Fibroblast of villous mesenchyme (primary cell): Measurements from ENCODE around the gene PAPPA2. TPM values are rescaled to one million over a fixed set of nuclear protein-coding genes. Genes with fewer than 3 reads are reported as not detected.

Experiments
- DNase-seq: peaks from one replicate; pipeline ENCODE4 v3.0.0-alpha.2; 2010; ENCODE audit warnings: low read depth
- H3K4me3 ChIP-seq: 2 replicates; pipeline ENCODE4 v1.5.1; 2011; ENCODE audit warnings: low read depth, mild to moderate bottlenecking, low read length
- total RNA-seq: library from RNA; depleted of rRNA; stranded (reverse); fragments of >200 nt; gene quantifications from 2 replicates; pipeline ENCODE4 v1.2.3, GENCODE V29; 2012
- TF ChIP-seq, protein P1 (sequence below): IDR thresholded peaks from 2 replicates; pipeline ENCODE4 v1.5.1; 2012; ENCODE audit warnings: low read depth, mild to moderate bottlenecking, low read length; ENCODE audit not compliant: insufficient read depth

The PAPPA2 gene
- total RNA-seq, 1 donor: 1.3 TPM

DNA sequence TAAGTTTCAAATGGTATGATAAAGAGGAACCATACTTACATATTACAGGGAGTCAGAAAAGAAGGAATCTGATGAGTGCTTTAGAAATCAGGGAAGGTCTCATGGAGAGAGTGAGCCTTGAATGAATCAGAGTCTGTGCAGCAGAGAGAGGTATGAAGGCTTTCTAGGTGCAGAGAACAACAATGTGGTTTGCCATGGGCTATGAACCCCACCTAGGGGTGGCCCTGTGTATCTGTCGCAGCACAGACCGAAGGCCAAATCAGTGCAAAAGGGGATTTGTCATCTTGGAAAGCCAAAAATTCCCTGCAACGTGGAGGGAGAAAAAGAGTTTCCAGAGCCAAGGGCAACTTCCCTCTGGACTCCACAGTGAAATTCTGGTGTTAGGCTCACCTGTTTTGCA lies 3.5 kb downstream of the PAPPA2 start:
- no peak for DNase-seq
- TF ChIP-seq, protein P1, sequence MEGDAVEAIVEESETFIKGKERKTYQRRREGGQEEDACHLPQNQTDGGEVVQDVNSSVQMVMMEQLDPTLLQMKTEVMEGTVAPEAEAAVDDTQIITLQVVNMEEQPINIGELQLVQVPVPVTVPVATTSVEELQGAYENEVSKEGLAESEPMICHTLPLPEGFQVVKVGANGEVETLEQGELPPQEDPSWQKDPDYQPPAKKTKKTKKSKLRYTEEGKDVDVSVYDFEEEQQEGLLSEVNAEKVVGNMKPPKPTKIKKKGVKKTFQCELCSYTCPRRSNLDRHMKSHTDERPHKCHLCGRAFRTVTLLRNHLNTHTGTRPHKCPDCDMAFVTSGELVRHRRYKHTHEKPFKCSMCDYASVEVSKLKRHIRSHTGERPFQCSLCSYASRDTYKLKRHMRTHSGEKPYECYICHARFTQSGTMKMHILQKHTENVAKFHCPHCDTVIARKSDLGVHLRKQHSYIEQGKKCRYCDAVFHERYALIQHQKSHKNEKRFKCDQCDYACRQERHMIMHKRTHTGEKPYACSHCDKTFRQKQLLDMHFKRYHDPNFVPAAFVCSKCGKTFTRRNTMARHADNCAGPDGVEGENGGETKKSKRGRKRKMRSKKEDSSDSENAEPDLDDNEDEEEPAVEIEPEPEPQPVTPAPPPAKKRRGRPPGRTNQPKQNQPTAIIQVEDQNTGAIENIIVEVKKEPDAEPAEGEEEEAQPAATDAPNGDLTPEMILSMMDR: peak; percentile 18
- H3K4me3 ChIP-seq: no peak overlapping the region

DNA sequence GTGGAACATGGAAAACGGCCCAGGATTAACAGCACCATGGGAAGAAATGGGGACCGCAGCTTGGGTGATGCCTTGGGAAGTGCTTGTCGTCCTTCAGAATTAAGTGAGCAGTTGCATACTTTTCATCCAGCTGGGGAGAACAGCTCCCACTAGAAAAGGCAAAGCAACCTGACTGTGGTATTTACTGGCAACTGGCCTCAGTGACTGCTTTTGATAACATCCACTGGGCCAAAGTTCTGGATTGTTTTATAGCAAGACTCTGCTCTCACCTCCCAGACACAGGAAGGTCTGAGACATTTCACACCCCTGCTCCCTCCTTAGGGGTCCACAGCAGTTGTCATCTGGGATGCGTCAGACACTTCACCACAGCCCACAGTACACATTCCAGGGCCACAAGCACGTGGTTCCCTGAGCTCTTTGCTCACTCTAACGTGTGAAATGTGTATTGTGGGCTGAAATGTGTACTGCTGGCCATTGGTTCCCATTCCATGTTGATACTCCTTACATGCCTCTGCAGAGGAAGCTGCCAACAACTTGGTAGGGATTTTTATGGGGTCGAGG lies 6.6 kb downstream of the PAPPA2 start:
- TF ChIP-seq, protein P1: no peak
- peak; percentile 6 for DNase-seq
- no peak overlapping the region for H3K4me3 ChIP-seq

DNA sequence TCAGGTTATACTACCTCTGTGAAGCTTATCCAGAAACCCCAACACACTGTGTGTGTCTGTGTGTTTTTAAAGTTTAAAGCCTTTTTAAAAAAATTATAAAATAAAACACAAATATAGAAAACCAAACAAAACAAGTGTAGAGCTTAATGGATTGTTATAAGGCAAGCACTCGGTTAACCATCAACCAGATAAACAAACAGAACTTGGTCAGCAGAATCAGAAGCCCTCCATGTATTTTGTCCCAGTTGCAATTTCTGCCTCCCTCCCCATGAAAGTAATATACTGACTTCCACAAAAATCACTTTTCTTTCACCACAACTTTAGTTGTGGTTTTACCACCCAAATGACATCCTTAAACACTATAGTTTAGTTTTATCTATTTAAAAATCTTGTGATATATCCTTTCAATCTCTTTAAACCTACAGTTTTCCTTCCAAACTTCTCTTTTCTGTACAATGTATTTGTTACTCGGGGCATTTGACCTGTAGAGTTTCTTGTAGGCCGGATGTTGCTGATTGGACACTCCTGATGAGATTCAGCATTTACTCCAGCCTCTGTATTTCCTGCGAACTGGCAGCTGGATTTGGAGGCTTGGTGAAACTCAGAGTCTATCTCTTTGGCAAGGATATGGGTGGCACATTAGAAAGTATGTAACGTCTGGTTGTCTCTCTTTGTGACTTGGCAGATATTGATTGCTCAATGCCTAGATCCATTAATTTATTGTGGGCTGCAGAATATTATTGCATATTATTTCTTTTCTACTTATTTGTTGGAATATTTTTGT lies 8.6 kb downstream of the PAPPA2 start:
- DNase-seq: no peak
- H3K4me3 ChIP-seq: no peak overlapping the region
- TF ChIP-seq, protein P1: no peak

DNA sequence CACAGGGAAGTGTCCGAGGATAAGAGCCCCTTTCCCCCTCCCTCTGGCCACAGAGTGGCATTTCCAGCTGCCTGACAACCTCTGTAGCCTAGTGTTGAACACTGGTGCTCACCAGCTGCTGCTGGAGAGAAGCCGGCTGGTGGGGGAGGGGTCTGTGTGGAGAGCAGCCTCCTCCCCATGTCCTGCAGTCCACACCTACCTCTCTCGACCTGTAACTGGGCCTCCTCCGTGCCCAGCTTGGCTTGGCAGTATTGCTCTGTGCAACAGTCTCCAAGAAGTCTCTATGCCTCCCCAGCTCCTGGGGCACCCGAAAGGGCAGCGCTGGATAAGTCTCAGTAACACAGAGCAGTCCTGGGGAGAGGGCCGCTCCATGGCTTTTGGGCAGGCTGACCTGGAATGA lies 17.0 kb downstream of the PAPPA2 start:
- no peak for DNase-seq
- H3K4me3 ChIP-seq: no peak overlapping the region
- TF ChIP-seq, protein P1: no peak

DNA sequence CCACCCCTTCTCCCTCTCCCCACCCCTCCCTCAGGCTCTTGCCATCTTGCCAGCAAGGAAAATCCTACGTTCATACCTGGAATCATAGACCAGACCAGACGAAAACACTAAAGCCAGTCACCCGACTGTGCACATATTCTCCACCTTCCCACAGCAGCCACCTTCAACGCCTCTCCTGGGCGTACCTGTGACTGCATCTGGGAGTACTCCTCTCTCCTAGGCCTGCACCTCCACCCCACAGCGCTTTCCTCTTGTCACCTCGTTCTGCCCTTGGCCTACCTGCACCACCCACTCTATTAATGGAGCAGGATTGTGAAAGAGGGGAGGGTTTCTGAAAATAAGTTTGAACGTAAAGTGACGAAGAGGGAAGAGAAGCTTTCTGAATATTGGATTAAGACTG lies 17.8 kb downstream of the PAPPA2 start:
- TF ChIP-seq, protein P1: no peak
- DNase-seq: no peak
- H3K4me3 ChIP-seq: no peak overlapping the region

DNA sequence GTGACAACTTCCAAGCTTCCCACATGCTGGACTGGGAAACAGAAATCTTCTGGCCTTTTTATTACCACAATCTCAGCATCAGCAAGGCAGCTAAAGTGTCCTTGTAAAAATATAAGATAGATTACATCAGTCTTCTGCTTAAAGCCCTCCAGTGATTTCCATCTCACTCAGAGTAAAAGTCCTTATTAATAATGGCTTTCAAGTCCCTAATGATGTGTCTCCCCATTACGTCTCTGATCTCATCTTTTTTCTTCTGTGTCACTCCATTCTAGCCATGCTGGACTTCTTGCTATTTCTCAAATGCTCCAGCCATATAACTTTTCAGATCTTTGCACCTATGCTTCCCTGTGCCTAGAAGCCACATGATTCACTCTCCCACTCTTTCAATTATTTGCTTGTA lies 22.1 kb downstream of the PAPPA2 start:
- no peak overlapping the region for H3K4me3 ChIP-seq
- no peak for DNase-seq
- TF ChIP-seq, protein P1: no peak
